Natural killer cell (primary cell): ENCODE results near the gene ADGRB2. TPM values are rescaled to one million over a fixed set of nuclear protein-coding genes. Genes with fewer than 3 reads are reported as not detected.

ENCODE experiments used
- ATAC-seq, 3 donors: fragments of 150-1000 bp in 2 of 3; fragments of 200-7000 bp in 1 of 3; cut with Tn5 transposase; 1 replicate in 1 of 3; 2 replicates in 2 of 3; pipeline ENCODE4 v1.10.0; 2021; ENCODE audit warnings: mild to moderate bottlenecking in 2 of 3, moderate library complexity in 2 of 3
- DNase-seq, 2 donors: peaks; one replicate each; pipeline versions ENCODE4 v3.0.0 to v3.0.0-alpha.2; 2013 to 2021; ENCODE audit warnings: mixed read lengths in 1 of 2
- H3K27ac ChIP-seq: one replicate; pipeline ENCODE4 v1.5.1; 2013; ENCODE audit warnings: mild to moderate bottlenecking, low read length
- H3K27me3 ChIP-seq: one replicate; pipeline ENCODE4 v1.6.1; 2013; ENCODE audit warnings: low read length; ENCODE audit not compliant: control insufficient read depth, insufficient read depth
- H3K36me3 ChIP-seq: one replicate; pipeline ENCODE4 v1.6.1; 2013; ENCODE audit warnings: low read length; ENCODE audit not compliant: control insufficient read depth, insufficient read depth
- H3K4me1 ChIP-seq: one replicate; pipeline ENCODE4 v1.6.1; 2013; ENCODE audit warnings: low read length; ENCODE audit not compliant: control insufficient read depth, insufficient read depth
- H3K4me3 ChIP-seq: one replicate; pipeline ENCODE4 v1.5.1; 2013; ENCODE audit warnings: low read length
- H3K9me3 ChIP-seq: one replicate; pipeline ENCODE4 v1.6.1; 2013; ENCODE audit warnings: low read length; ENCODE audit not compliant: control insufficient read depth, insufficient read depth
- H3K27ac Mint-ChIP-seq, 2 donors: one replicate each; pipeline ENCODE4 v1.8.0; 2022; ENCODE audit warnings: mild to moderate bottlenecking in 2 of 2, mixed read lengths in 2 of 2, moderate library complexity in 1 of 2
- H3K27me3 Mint-ChIP-seq, 2 donors: one replicate each; pipeline ENCODE4 v1.8.0; 2022; ENCODE audit warnings: low read depth in 2 of 2, mixed read lengths in 2 of 2
- H3K36me3 Mint-ChIP-seq: one replicate; pipeline ENCODE4 v1.8.0; 2022; ENCODE audit warnings: mixed read lengths
- H3K4me1 Mint-ChIP-seq, 2 donors: one replicate each; pipeline ENCODE4 v1.8.0; 2022; ENCODE audit warnings: mixed read lengths in 2 of 2
- H3K4me3 Mint-ChIP-seq: one replicate; pipeline ENCODE4 v1.8.0; 2022; ENCODE audit warnings: mild to moderate bottlenecking, moderate library complexity, mixed read lengths
- H3K9me3 Mint-ChIP-seq, 2 donors: one replicate each; pipeline ENCODE4 v1.8.0; 2022; ENCODE audit warnings: mixed read lengths in 2 of 2
- WGBS: methylation state at CpG from one replicate; pipeline ENCODE4 v1.1.7; 2013; ENCODE audit warnings: missing lambda C conversion rate; ENCODE audit not compliant: insufficient coverage; 5-methylcytosine and 5-hydroxymethylcytosine counted together
- intact Hi-C: fragments of 100-400 bp; cut with micrococcal nuclease; formaldehyde crosslinking; loops from one replicate; pipeline ENCODE4 v1.14.2; 2022
- total RNA-seq, 4 donors: library from RNA; stranded (reverse); fragments of 120-200 nt in 1 of 4; gene quantifications; one replicate each; pipeline versions ENCODE4 v1.2.3 to v1.2.4, GENCODE V29; 2013 to 2022
- TF ChIP-seq, protein P1 (sequence below): fragments of 200-600 bp; IDR thresholded peaks from one replicate; pipeline ENCODE4 v1.8.0; 2022; ENCODE audit warnings: antibody characterized with exemption

ADGRB2 gene
- total RNA-seq, 3 donors from 2014 or later (not counting 1 experiment from before 2014, with no cell fraction given) = 7.6 to 19.9 (median 12.8) TPM

GRCh38 chr1:31768939-31769704 lies 5.0 kb upstream of the ADGRB2 start:
- Mint-ChIP-seq H3K36me3 (no peaks in the 10 kb centered on the region), H3K4me1 (peaks cover 9 to 29% of the 10 kb centered on the region in 2 donors), H3K4me3 (no peak overlapping the region), H3K27ac (no peak overlapping the region), H3K9me3 (no peaks in the 10 kb centered on the region), H3K27me3 (peaks cover 17 to 20% of the 10 kb centered on the region in 2 donors)
- Histone ChIP-seq H3K36me3 (no peaks in the 10 kb centered on the region), H3K27me3 (peaks cover 17% of the 10 kb centered on the region), H3K27ac (no peak overlapping the region), H3K4me1 (peaks cover 31% of the 10 kb centered on the region), H3K9me3 (no peaks in the 10 kb centered on the region), H3K4me3 (no peak overlapping the region)
- no peak for DNase-seq
- 67% methylated on average over 5 of the region's 5 CpGs for WGBS
- intact Hi-C loops = no loop called here
- TF ChIP-seq, protein P1, sequence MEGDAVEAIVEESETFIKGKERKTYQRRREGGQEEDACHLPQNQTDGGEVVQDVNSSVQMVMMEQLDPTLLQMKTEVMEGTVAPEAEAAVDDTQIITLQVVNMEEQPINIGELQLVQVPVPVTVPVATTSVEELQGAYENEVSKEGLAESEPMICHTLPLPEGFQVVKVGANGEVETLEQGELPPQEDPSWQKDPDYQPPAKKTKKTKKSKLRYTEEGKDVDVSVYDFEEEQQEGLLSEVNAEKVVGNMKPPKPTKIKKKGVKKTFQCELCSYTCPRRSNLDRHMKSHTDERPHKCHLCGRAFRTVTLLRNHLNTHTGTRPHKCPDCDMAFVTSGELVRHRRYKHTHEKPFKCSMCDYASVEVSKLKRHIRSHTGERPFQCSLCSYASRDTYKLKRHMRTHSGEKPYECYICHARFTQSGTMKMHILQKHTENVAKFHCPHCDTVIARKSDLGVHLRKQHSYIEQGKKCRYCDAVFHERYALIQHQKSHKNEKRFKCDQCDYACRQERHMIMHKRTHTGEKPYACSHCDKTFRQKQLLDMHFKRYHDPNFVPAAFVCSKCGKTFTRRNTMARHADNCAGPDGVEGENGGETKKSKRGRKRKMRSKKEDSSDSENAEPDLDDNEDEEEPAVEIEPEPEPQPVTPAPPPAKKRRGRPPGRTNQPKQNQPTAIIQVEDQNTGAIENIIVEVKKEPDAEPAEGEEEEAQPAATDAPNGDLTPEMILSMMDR = no peak
- ATAC-seq = no peak

- TF ChIP-seq, protein P1 = no peak
- intact Hi-C loops = no loop called here
- peaks cover 13% of the 10 kb centered on the region in 2 donors for H3K27me3 Mint-ChIP-seq
These were observed 4.3 kb upstream of the ADGRB2 start for GRCh38 chr1:31768407-31768907.

DNA sequence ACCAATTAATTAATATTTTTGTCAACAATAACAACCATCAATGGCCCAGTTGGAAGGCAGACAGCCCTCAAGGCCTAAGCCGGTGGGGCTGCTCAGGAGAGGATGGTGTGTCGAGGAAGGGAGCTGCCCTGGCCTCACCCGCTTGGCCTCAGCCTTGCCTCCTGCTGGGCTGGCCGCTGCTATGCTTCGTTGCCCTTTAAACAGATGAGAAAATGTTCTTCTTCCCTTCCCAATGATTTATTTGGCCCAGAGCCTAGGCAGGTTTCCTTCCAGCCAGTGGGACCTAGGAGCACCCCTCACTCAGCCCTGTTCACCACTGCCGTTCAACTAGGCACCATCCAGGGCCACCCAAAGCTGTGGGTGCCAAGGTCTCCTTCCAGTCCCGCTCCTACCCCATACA lies 3.1 kb upstream of the ADGRB2 start:
- H3K4me1 Mint-ChIP-seq = peaks cover 9 to 34% of the 10 kb centered on the region in 2 donors
- peaks cover 5 to 7% of the 10 kb centered on the region in 2 donors for H3K27me3 Mint-ChIP-seq

More at GRCh38 chr1:31768407-31768907, 4.3 kb upstream of the ADGRB2 start:
- no peaks in the 10 kb centered on the region for H3K36me3 Mint-ChIP-seq
- H3K4me3 Mint-ChIP-seq = no peak overlapping the region
- Histone ChIP-seq H3K4me1 (peaks cover 32% of the 10 kb centered on the region), H3K36me3 (no peaks in the 10 kb centered on the region), H3K9me3 (no peaks in the 10 kb centered on the region), H3K27ac (no peak overlapping the region), H3K27me3 (peaks cover 13% of the 10 kb centered on the region), H3K4me3 (no peak overlapping the region)
- H3K27ac Mint-ChIP-seq = no peak overlapping the region
- no peak for DNase-seq
- WGBS = 69% methylated on average over 2 of the region's 2 CpGs
- no peaks in the 10 kb centered on the region for H3K9me3 Mint-ChIP-seq
- peaks cover 10 to 32% of the 10 kb centered on the region in 2 donors for H3K4me1 Mint-ChIP-seq
- ATAC-seq = no peak

More for the DNA sequence above, 3.1 kb upstream of the ADGRB2 start:
- ATAC-seq = no peak
- H3K27ac ChIP-seq = no peak overlapping the region
- H3K4me1 ChIP-seq = peaks cover 33% of the 10 kb centered on the region
- DNase-seq = no peak
- H3K9me3 ChIP-seq = no peaks in the 10 kb centered on the region
- WGBS = 94% methylated on average over 7 of the region's 7 CpGs
- H3K36me3 ChIP-seq = no peaks in the 10 kb centered on the region
- Mint-ChIP-seq H3K36me3 (no peaks in the 10 kb centered on the region), H3K27ac (no peak overlapping the region), H3K4me3 (no peak overlapping the region), H3K9me3 (no peaks in the 10 kb centered on the region)
- H3K27me3 ChIP-seq = peaks cover 11% of the 10 kb centered on the region
- intact Hi-C loops = no loop called here
- TF ChIP-seq, protein P1 = no peak
- H3K4me3 ChIP-seq = no peak overlapping the region
